ENCODE measurements around the gene FKBP4. TPM values are rescaled to one million over a fixed set of nuclear protein-coding genes. Genes with fewer than 3 reads are reported as not detected.

FKBP4 gene
- polyA plus RNA-seq, 1 donor (not counting 4 experiments of a cell fraction or from before 2014, with no cell fraction given): 80.8 TPM

DNA sequence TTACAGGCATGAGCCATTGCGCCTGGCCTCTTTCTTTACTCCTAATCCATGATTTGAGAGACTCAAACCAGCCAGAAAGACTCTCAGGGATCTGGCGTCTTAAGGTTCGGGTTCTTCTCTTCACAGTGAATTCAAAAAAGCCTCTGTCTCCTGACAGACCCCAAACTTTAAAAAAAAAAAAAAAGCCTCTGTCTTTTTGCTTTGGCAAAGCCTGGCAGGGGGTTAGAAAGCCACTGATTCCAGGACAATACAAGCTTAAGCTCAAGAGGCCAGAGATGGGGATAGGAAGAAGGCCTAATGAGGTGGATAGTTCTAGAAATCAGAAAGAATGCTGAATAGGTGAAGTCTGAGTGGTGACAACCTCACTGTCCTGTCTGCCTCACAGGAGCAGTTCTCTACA lies 31.3 kb downstream of the FKBP4 start:
- Histone ChIP-seq H3K79me2 (ENCODE audit: control insufficient read depth, insufficient read depth, low read length) (no peaks in the 10 kb centered on the region), H3K4me2 (ENCODE audit: control insufficient read depth, extremely low read depth, insufficient read depth, low read depth, low read length) (no peak overlapping the region), H3K36me3 (ENCODE audit: control insufficient read depth in 2 of 2, extremely low read depth in 1 of 2, insufficient read depth in 2 of 2, low read length in 2 of 2) (peaks cover 23 to 40% of the 10 kb centered on the region in 2 experiments), H3K9me1 (ENCODE audit: control insufficient read depth, extremely low read depth, insufficient read depth, low read length) (no peaks in the 10 kb centered on the region), H3K9ac (ENCODE audit: control insufficient read depth, extremely low read depth, insufficient read depth, low read length) (no peak overlapping the region), H3K9me3 (ENCODE audit: control insufficient read depth, low read depth, low read length) (no peaks in the 10 kb centered on the region), H3K4me1 (ENCODE audit: control insufficient read depth, extremely low read depth, insufficient read depth, low read length) (no peaks in the 10 kb centered on the region), H3K27me3 (ENCODE audit: control insufficient read depth, extremely low read depth, insufficient read depth, low read length) (no peaks in the 10 kb centered on the region), H3K27ac (ENCODE audit: control insufficient read depth, insufficient read depth, low read length) (no peak overlapping the region), H3K4me3 (ENCODE audit: control insufficient read depth in 2 of 3, extremely low read depth in 1 of 3, insufficient read depth in 2 of 3, low read depth in 1 of 3, low read length in 3 of 3) (no peak overlapping the region), H4K20me1 (ENCODE audit: control insufficient read depth, extremely low read depth, insufficient read depth, low read length) (no peaks in the 10 kb centered on the region), H2AFZ (ENCODE audit: control insufficient read depth, low read length) (no peak overlapping the region)
- no peak for FAIRE-seq
- TF ChIP-seq CTCF (optimal IDR thresholded peaks at IDR 0.05 in 1 of 3, IDR thresholded peaks at IDR 0.05 in 1 of 3, conservative IDR thresholded peaks at IDR 0.05 in 1 of 3; ENCODE audit: extremely low read depth in 1 of 3, insufficient read depth in 2 of 3, low read length in 3 of 3) (no peak), EZH2 (IDR thresholded peaks at IDR 0.05; ENCODE audit: low read length) (no peak)
- dilution Hi-C loops (cut with MboI; ENCODE audit: extremely low pct_ligation_motif_present, low sequenced_read_pairs): no loop called here
- DNase-seq (ENCODE audit: low read depth, low spot score): no peak

- Histone ChIP-seq H3K9me3 (ENCODE audit: control insufficient read depth, low read depth, low read length) (no peaks in the 10 kb centered on the region), H3K36me3 (ENCODE audit: control insufficient read depth in 2 of 2, extremely low read depth in 1 of 2, insufficient read depth in 2 of 2, low read length in 2 of 2) (peaks cover 18 to 35% of the 10 kb centered on the region in 2 experiments), H3K9me1 (ENCODE audit: control insufficient read depth, extremely low read depth, insufficient read depth, low read length) (no peaks in the 10 kb centered on the region), H3K27me3 (ENCODE audit: control insufficient read depth, extremely low read depth, insufficient read depth, low read length) (no peaks in the 10 kb centered on the region), H3K9ac (ENCODE audit: control insufficient read depth, extremely low read depth, insufficient read depth, low read length) (no peak overlapping the region), H2AFZ (ENCODE audit: control insufficient read depth, low read length) (no peak overlapping the region), H3K79me2 (ENCODE audit: control insufficient read depth, insufficient read depth, low read length) (no peaks in the 10 kb centered on the region), H3K4me3 (ENCODE audit: control insufficient read depth in 2 of 3, extremely low read depth in 1 of 3, insufficient read depth in 2 of 3, low read depth in 1 of 3, low read length in 3 of 3) (no peak overlapping the region), H3K4me2 (ENCODE audit: control insufficient read depth, extremely low read depth, insufficient read depth, low read depth, low read length) (no peak overlapping the region), H3K4me1 (ENCODE audit: control insufficient read depth, extremely low read depth, insufficient read depth, low read length) (no peaks in the 10 kb centered on the region), H3K27ac (ENCODE audit: control insufficient read depth, insufficient read depth, low read length) (no peak overlapping the region), H4K20me1 (ENCODE audit: control insufficient read depth, extremely low read depth, insufficient read depth, low read length) (no peaks in the 10 kb centered on the region)
- FAIRE-seq (no peak), DNase-seq (ENCODE audit: low read depth, low spot score) (no peak)
- TF ChIP-seq CTCF (optimal IDR thresholded peaks at IDR 0.05 in 1 of 3, IDR thresholded peaks at IDR 0.05 in 1 of 3, conservative IDR thresholded peaks at IDR 0.05 in 1 of 3; ENCODE audit: extremely low read depth in 1 of 3, insufficient read depth in 2 of 3, low read length in 3 of 3) (no peak), EZH2 (IDR thresholded peaks at IDR 0.05; ENCODE audit: low read length) (no peak)
- dilution Hi-C loops (cut with MboI; ENCODE audit: extremely low pct_ligation_motif_present, low sequenced_read_pairs): no loop called here
Observed at GRCh38 chr12:2826721-2827515, 32.1 kb downstream of the FKBP4 start.

Data from keratinocyte (primary cell).